Colonic mucosa (tissue), 4 donors: ENCODE results near the gene GRM7. TPM values are rescaled to one million over a fixed set of nuclear protein-coding genes. Genes with fewer than 3 reads are reported as not detected.

Experiments used
- DNase-seq: peaks from one replicate; pipeline ENCODE4 v3.0.0-alpha.2; 2020
- H3K27ac ChIP-seq: fragments of 200-600 bp; one replicate; pipeline ENCODE4 v1.8.0; 2021
- H3K27me3 ChIP-seq: fragments of 200-600 bp; one replicate; pipeline ENCODE4 v1.8.0; 2021
- H3K36me3 ChIP-seq: fragments of 200-600 bp; one replicate; pipeline ENCODE4 v1.8.0; 2021
- H3K4me1 ChIP-seq: fragments of 200-600 bp; one replicate; pipeline ENCODE4 v1.8.0; 2021; ENCODE audit warnings: mild to moderate bottlenecking
- H3K4me3 ChIP-seq: fragments of 200-600 bp; one replicate; pipeline ENCODE4 v1.8.0; 2021
- H3K9ac ChIP-seq, 2 donors: one replicate each; pipeline ENCODE4 v1.7.0; 2013; ENCODE audit warnings: control low read depth in 2 of 2, low read depth in 2 of 2, low read length in 2 of 2
- H3K9me3 ChIP-seq: fragments of 200-600 bp; one replicate; pipeline ENCODE4 v1.8.0; 2021
- CTCF ChIP-seq: fragments of 200-600 bp; IDR thresholded peaks from one replicate; pipeline ENCODE4 v1.8.0; 2022; ENCODE audit warnings: antibody characterized with exemption, mild to moderate bottlenecking
- intact Hi-C: fragments of 100-400 bp; cut with DNase I; formaldehyde crosslinking; loops from one replicate; pipeline ENCODE4 v1.14.1; 2022
- total RNA-seq, 2 donors: library from RNA; stranded (reverse); fragmentation: NEBNext Ultra II Directional in 1 of 2; extraction: Animal tissue kit (Norgen Biotek cat#: 25700) in 1 of 2; gene quantifications; one replicate each; pipeline ENCODE4 v1.2.1, GENCODE V29; 2021
- donor health status: healthy.
- donor health status: DM: no; HTN: no; CAD: no.
- donor health status: DM: no; HTN: no; CAD: no.

GRM7 gene
- total RNA-seq, 2 donors from 2014 or later = 0.15 to 0.66 TPM

GRCh38 chr3:7436542-7436941, 575.6 kb downstream of the GRM7 start:
- no peaks in the 10 kb centered on the region for H3K9me3 ChIP-seq
- DNase-seq = no peak
- intact Hi-C loops = no loop called here
- no peak overlapping the region for H3K4me3 ChIP-seq
- H3K4me1 ChIP-seq = no peaks in the 10 kb centered on the region
- H3K27ac ChIP-seq = no peak overlapping the region
- no peaks in the 10 kb centered on the region for H3K27me3 ChIP-seq
- no peak for TF ChIP-seq CTCF
- no peaks in the 10 kb centered on the region for H3K36me3 ChIP-seq
- H3K9ac ChIP-seq = no peak overlapping the region

GRCh38 chr3:7437231-7437630, 576.3 kb downstream of the GRM7 start:
- no peaks in the 10 kb centered on the region for H3K9me3 ChIP-seq
- TF ChIP-seq CTCF = no peak
- H3K9ac ChIP-seq = no peak overlapping the region
- DNase-seq = no peak
- no peak overlapping the region for H3K4me3 ChIP-seq
- no peaks in the 10 kb centered on the region for H3K36me3 ChIP-seq
- no peak overlapping the region for H3K27ac ChIP-seq
- no peaks in the 10 kb centered on the region for H3K4me1 ChIP-seq
- intact Hi-C loops = no loop called here
- H3K27me3 ChIP-seq = no peaks in the 10 kb centered on the region

- Histone ChIP-seq H3K4me3 (no peak overlapping the region), H3K27ac (no peak overlapping the region), H3K9me3 (no peaks in the 10 kb centered on the region), H3K27me3 (no peaks in the 10 kb centered on the region), H3K9ac (no peak overlapping the region), H3K4me1 (no peaks in the 10 kb centered on the region), H3K36me3 (no peaks in the 10 kb centered on the region)
- DNase-seq = no peak
- intact Hi-C loops = no loop called here
- no peak for TF ChIP-seq CTCF
These were observed 578.3 kb downstream of the GRM7 start for GRCh38 chr3:7439101-7439680.

GRCh38 chr3:7444886-7445285, 584.0 kb downstream of the GRM7 start:
- Histone ChIP-seq H3K9me3 (no peaks in the 10 kb centered on the region), H3K9ac (no peak overlapping the region), H3K36me3 (no peaks in the 10 kb centered on the region), H3K27ac (no peak overlapping the region), H3K4me1 (no peaks in the 10 kb centered on the region), H3K4me3 (no peak overlapping the region), H3K27me3 (no peaks in the 10 kb centered on the region)
- no peak for TF ChIP-seq CTCF
- no peak for DNase-seq
- intact Hi-C loops = no loop called here

- Histone ChIP-seq H3K27ac (no peak overlapping the region), H3K4me1 (no peaks in the 10 kb centered on the region), H3K36me3 (no peaks in the 10 kb centered on the region), H3K4me3 (no peak overlapping the region), H3K9ac (no peak overlapping the region), H3K27me3 (no peaks in the 10 kb centered on the region), H3K9me3 (no peaks in the 10 kb centered on the region)
- intact Hi-C loops = no loop called here
- no peak for TF ChIP-seq CTCF
- DNase-seq = no peak
These were observed 584.4 kb downstream of the GRM7 start for GRCh38 chr3:7445331-7445730.
